Astrocyte (in vitro differentiated cells and primary cell): Measurements from ENCODE around the gene SRPK3. TPM values are rescaled to one million over a fixed set of nuclear protein-coding genes. Genes with fewer than 3 reads are reported as not detected.
"Not testable (repeated sequence)": the region's sequence is repeated elsewhere in the genome, so short reads cannot be mapped to it uniquely, and the experiment has no call there.

Experiments used
- DNase-seq: peaks from one replicate; pipeline ENCODE4 v3.0.0-alpha.2; 2010; ENCODE audit warnings: low read depth
- FAIRE-seq: peaks from 2 replicates; lab custom pipeline; 2011; peaks lifted over from hg19 to GRCh38; lab: Jason Lieb, UNC
- H2AFZ ChIP-seq: 2 replicates; pipeline ENCODE4 v1.6.0; 2012; ENCODE audit warnings: low read depth, low read length, inconsistent platforms
- H3K27ac ChIP-seq: 2 replicates; pipeline ENCODE4 v1.5.1; 2011; ENCODE audit warnings: low read depth, low read length, inconsistent platforms
- H3K27me3 ChIP-seq: 2 replicates; pipeline ENCODE4 v1.6.0; 2011; ENCODE audit warnings: low read length, inconsistent platforms; ENCODE audit not compliant: insufficient read depth
- H3K36me3 ChIP-seq: 2 replicates; pipeline ENCODE4 v1.5.1; 2011; ENCODE audit warnings: low read length, inconsistent platforms; ENCODE audit not compliant: insufficient read depth
- H3K4me1 ChIP-seq: 2 replicates; pipeline ENCODE4 v1.5.1; 2011; ENCODE audit warnings: low read length, inconsistent platforms; ENCODE audit not compliant: insufficient read depth
- H3K4me2 ChIP-seq: 2 replicates; pipeline ENCODE4 v1.6.0; 2012; ENCODE audit warnings: low read length, inconsistent platforms
- H3K4me3 ChIP-seq: 2 replicates; pipeline ENCODE4 v1.5.1; 2011; ENCODE audit warnings: low read depth, mild to moderate bottlenecking, low read length, inconsistent platforms; ENCODE audit not compliant: insufficient read depth
- H3K79me2 ChIP-seq: 2 replicates; pipeline ENCODE4 v1.6.0; 2012; ENCODE audit warnings: mild to moderate bottlenecking, low read length, inconsistent platforms; ENCODE audit not compliant: insufficient read depth
- H3K9ac ChIP-seq: 2 replicates; pipeline ENCODE4 v1.6.0; 2012; ENCODE audit warnings: mild to moderate bottlenecking, low read length, inconsistent platforms
- H3K9me3 ChIP-seq: 2 replicates; pipeline ENCODE4 v1.5.1; 2012; ENCODE audit warnings: low read depth, mild to moderate bottlenecking, low read length, inconsistent platforms; ENCODE audit not compliant: insufficient read depth
- H4K20me1 ChIP-seq: 2 replicates; pipeline ENCODE4 v1.6.0; 2012; ENCODE audit warnings: low read length, inconsistent platforms; ENCODE audit not compliant: insufficient read depth
- H3K27ac Mint-ChIP-seq: one replicate; pipeline ENCODE4 v1.8.0; 2021; ENCODE audit warnings: mild to moderate bottlenecking, mixed read lengths; ENCODE audit not compliant: unreplicated experiment
- H3K27me3 Mint-ChIP-seq: one replicate; pipeline ENCODE4 v1.8.0; 2021; ENCODE audit warnings: low read depth, mixed read lengths; ENCODE audit not compliant: unreplicated experiment
- H3K36me3 Mint-ChIP-seq: one replicate; pipeline ENCODE4 v1.8.0; 2021; ENCODE audit warnings: low read depth, mixed read lengths; ENCODE audit not compliant: unreplicated experiment
- H3K4me1 Mint-ChIP-seq: one replicate; pipeline ENCODE4 v1.8.0; 2021; ENCODE audit warnings: low read depth, mixed read lengths; ENCODE audit not compliant: unreplicated experiment
- H3K4me3 Mint-ChIP-seq: one replicate; pipeline ENCODE4 v1.8.0; 2021; ENCODE audit warnings: mild to moderate bottlenecking, moderate library complexity, mixed read lengths; ENCODE audit not compliant: unreplicated experiment
- H3K9me3 Mint-ChIP-seq: one replicate; pipeline ENCODE4 v1.8.0; 2021; ENCODE audit warnings: mild to moderate bottlenecking, mixed read lengths; ENCODE audit not compliant: unreplicated experiment
- CTCF ChIP-seq: IDR thresholded peaks from 2 replicates; pipeline ENCODE4 v1.5.1; 2011; ENCODE audit warnings: low read depth, mild to moderate bottlenecking, inconsistent platforms, low read length, moderate library complexity; ENCODE audit not compliant: insufficient read depth
- EZH2 ChIP-seq: IDR thresholded peaks from 2 replicates; pipeline ENCODE4 v1.6.1; 2012; ENCODE audit warnings: mild to moderate bottlenecking, low read length, inconsistent platforms; ENCODE audit not compliant: insufficient read depth
- total RNA-seq: library from RNA; stranded (reverse); gene quantifications from 2 replicates; pipeline ENCODE4 v1.2.1, GENCODE V29; 2021

Gene SRPK3
- total RNA-seq, 1 donor from 2014 or later: not detected

GRCh38 chrX:153740631-153741222 lies 40.1 kb upstream of the SRPK3 start:
- Mint-ChIP-seq H3K4me3 (no peak overlapping the region), H3K27me3 (no peaks in the 10 kb centered on the region), H3K36me3 (peaks cover 1% of the 10 kb centered on the region), H3K4me1 (no peaks in the 10 kb centered on the region), H3K27ac (no peak overlapping the region), H3K9me3 (no peaks in the 10 kb centered on the region)
- Histone ChIP-seq H3K79me2 (no peaks in the 10 kb centered on the region), H2AFZ (no peak overlapping the region), H3K9me3 (no peaks in the 10 kb centered on the region), H3K36me3 (no peaks in the 10 kb centered on the region), H3K9ac (no peak overlapping the region), H4K20me1 (no peaks in the 10 kb centered on the region), H3K4me3 (no peak overlapping the region), H3K4me1 (no peaks in the 10 kb centered on the region), H3K27ac (no peak overlapping the region), H3K27me3 (no peaks in the 10 kb centered on the region), H3K4me2 (no peak overlapping the region)
- TF ChIP-seq CTCF (no peak), EZH2 (no peak)
- FAIRE-seq: no peak
- no peak for DNase-seq

GRCh38 chrX:153741446-153741845 lies 39.4 kb upstream of the SRPK3 start:
- FAIRE-seq: no peak
- Histone ChIP-seq H3K4me2 (no peak overlapping the region), H3K9me3 (no peaks in the 10 kb centered on the region), H4K20me1 (no peaks in the 10 kb centered on the region), H3K36me3 (no peaks in the 10 kb centered on the region), H3K4me1 (no peaks in the 10 kb centered on the region), H3K27me3 (no peaks in the 10 kb centered on the region), H3K27ac (no peak overlapping the region), H3K9ac (no peak overlapping the region), H3K79me2 (no peaks in the 10 kb centered on the region), H2AFZ (no peak overlapping the region), H3K4me3 (no peak overlapping the region)
- Mint-ChIP-seq H3K4me3 (no peak overlapping the region), H3K9me3 (no peaks in the 10 kb centered on the region), H3K36me3 (peaks cover 1% of the 10 kb centered on the region), H3K4me1 (no peaks in the 10 kb centered on the region), H3K27ac (no peak overlapping the region), H3K27me3 (no peaks in the 10 kb centered on the region)
- TF ChIP-seq CTCF: no peak
- no peak for TF ChIP-seq EZH2
- no peak for DNase-seq

GRCh38 chrX:153742111-153742510 lies 38.7 kb upstream of the SRPK3 start:
- not testable (repeated sequence) for H3K9me3 Mint-ChIP-seq, H3K36me3 ChIP-seq, H3K79me2 ChIP-seq, H3K9ac ChIP-seq, H2AFZ ChIP-seq, H3K4me1 Mint-ChIP-seq, H3K9me3 ChIP-seq, H3K4me1 ChIP-seq, H4K20me1 ChIP-seq, H3K27ac Mint-ChIP-seq, H3K36me3 Mint-ChIP-seq, H3K27me3 Mint-ChIP-seq, H3K27ac ChIP-seq, DNase-seq, FAIRE-seq, H3K4me2 ChIP-seq, H3K4me3 ChIP-seq, H3K27me3 ChIP-seq, H3K4me3 Mint-ChIP-seq

- not testable (repeated sequence) for H3K27ac Mint-ChIP-seq
Observed at GRCh38 chrX:153742796-153743467, 37.9 kb upstream of the SRPK3 start.

More at GRCh38 chrX:153742796-153743467, 37.9 kb upstream of the SRPK3 start:
- not testable (repeated sequence) for H3K27me3 ChIP-seq, H3K4me3 ChIP-seq, H3K79me2 ChIP-seq, H4K20me1 ChIP-seq, H3K4me1 Mint-ChIP-seq, FAIRE-seq, H3K9me3 ChIP-seq, DNase-seq, H3K4me3 Mint-ChIP-seq, H3K4me1 ChIP-seq, H3K4me2 ChIP-seq, H3K27me3 Mint-ChIP-seq, H3K27ac ChIP-seq, H2AFZ ChIP-seq, H3K36me3 ChIP-seq, H3K9ac ChIP-seq, H3K36me3 Mint-ChIP-seq, H3K9me3 Mint-ChIP-seq
